ENCODE data around the gene SPEN. TPM values are rescaled to one million over a fixed set of nuclear protein-coding genes. Genes with fewer than 3 reads are reported as not detected.
"Not testable (repeated sequence)": the region's sequence is repeated elsewhere in the genome, so short reads cannot be mapped to it uniquely, and the experiment has no call there.

The SPEN gene, protein sequence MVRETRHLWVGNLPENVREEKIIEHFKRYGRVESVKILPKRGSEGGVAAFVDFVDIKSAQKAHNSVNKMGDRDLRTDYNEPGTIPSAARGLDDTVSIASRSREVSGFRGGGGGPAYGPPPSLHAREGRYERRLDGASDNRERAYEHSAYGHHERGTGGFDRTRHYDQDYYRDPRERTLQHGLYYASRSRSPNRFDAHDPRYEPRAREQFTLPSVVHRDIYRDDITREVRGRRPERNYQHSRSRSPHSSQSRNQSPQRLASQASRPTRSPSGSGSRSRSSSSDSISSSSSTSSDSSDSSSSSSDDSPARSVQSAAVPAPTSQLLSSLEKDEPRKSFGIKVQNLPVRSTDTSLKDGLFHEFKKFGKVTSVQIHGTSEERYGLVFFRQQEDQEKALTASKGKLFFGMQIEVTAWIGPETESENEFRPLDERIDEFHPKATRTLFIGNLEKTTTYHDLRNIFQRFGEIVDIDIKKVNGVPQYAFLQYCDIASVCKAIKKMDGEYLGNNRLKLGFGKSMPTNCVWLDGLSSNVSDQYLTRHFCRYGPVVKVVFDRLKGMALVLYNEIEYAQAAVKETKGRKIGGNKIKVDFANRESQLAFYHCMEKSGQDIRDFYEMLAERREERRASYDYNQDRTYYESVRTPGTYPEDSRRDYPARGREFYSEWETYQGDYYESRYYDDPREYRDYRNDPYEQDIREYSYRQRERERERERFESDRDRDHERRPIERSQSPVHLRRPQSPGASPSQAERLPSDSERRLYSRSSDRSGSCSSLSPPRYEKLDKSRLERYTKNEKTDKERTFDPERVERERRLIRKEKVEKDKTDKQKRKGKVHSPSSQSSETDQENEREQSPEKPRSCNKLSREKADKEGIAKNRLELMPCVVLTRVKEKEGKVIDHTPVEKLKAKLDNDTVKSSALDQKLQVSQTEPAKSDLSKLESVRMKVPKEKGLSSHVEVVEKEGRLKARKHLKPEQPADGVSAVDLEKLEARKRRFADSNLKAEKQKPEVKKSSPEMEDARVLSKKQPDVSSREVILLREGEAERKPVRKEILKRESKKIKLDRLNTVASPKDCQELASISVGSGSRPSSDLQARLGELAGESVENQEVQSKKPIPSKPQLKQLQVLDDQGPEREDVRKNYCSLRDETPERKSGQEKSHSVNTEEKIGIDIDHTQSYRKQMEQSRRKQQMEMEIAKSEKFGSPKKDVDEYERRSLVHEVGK (N-terminal part only)
- polyA plus RNA-seq (2012; ENCODE audit: missing spikeins) = 22.3 TPM

GRCh38 chr1:15847100-15847892 is at the start of gene SPEN:
Gene SPEN, plus strand, starts transcription at chr1:15847707. Its CDS starts 361 bp downstream, at chr1:15848068.
- FAIRE-seq = peak; percentile 96

DNA sequence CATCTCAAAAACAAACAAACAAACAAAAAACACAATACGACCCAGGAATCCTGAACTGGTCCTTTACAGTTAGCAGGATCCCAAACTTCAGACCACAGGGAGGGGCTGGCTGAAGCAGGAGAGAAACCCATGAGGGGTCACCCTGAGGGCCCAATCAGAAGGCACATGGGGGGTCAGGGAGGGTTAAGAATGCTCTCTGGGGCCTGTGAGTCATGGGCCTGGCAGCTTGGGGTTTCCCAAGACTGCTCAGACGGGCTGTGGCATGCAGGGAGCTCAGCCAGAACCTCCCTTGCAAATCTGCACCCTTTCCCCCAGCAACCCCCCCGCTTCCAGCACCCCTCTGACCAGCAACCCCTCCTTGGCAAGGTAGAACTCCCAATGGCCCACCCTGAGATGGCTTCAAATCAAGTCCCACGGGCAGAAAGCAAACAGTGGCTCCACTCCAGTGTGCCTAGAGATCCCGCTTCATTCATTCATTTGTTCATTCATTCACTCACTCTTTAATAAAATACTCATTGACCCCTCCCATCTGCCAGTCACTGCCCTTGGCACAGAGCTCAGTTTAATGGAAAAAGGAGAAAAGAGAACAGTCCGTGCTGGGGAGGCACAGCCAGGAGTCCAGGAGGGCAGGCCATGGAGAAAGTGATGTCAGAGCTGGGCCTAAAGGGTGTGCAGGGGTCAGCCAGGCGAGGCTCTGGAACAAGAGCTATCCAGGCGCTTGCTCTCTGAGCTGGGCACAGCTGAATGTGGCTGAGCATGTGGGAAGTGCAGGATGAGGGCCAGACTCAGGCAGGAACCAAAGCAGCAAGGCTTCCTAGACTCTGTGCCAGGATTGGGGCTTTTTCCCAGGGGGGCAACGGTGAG is 48.3 kb upstream of the SPEN start:
- TF ChIP-seq POLR2A (IDR thresholded peaks at IDR 0.05; ENCODE audit: low read depth, low read length) = no peak
- no peak for TF ChIP-seq POLR2AphosphoS5 (IDR thresholded peaks at IDR 0.05; ENCODE audit: low read depth, low read length)
- TF ChIP-seq TAF1 (IDR thresholded peaks at IDR 0.05; ENCODE audit: borderline replicate concordance, low read depth, low read length) = no peak
- FAIRE-seq = no peak

More at GRCh38 chr1:15847100-15847892, at the start of gene SPEN:
- TF ChIP-seq TAF1 (IDR thresholded peaks at IDR 0.05; ENCODE audit: borderline replicate concordance, low read depth, low read length) (no peak), POLR2A (IDR thresholded peaks at IDR 0.05; ENCODE audit: low read depth, low read length) (peak; percentile 66), POLR2AphosphoS5 (IDR thresholded peaks at IDR 0.05; ENCODE audit: low read depth, low read length) (peak; percentile 51; the same call in 1 of the 2 replicates)
- peak; percentile 75 for DNase-seq (ENCODE audit: insufficient read length)

DNA sequence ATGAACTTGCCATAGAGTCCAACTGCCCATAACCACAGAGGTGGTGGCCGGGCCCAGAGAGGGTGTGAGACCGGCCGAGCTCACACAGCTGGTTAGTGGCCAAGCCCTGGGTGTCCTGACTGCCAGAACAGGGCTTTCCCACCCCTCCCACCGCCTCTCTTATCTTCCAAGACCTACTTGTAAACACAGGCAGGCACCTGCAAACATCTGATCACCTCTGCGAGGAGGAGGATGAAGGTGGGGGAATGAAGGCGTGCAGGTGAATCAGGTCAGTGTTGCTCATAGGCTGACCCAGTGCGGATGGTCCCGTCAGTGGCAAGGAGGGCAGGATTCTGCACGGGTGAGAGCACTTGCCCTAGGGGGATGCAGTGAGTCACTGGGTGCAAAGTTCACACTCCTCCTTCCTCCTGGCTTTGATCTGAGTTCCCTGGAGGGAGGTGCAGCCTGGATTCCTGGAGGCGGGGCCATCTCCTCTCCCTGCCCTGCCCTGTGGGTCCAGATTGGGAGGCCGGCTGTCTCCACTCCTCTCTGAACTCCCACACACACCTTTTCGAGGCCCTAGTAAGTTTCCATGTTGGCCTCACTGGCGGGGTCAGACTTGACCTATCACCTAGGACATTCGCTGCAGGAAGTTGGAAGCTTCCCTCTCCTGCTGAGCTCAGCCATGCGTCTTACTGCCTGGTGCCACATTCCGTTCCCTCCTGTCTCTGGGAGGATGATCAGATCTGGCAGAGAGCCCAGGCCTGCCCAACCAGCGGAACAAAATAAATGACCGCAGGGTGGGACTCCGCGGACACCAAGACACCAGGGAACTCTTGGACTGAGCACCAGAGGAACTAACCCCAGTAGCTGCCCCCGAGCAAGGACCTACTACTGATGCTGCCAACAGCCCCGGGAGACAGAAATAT is 47.3 kb upstream of the SPEN start:
- DNase-seq (ENCODE audit: insufficient read length) (no peak), FAIRE-seq (no peak)
- TF ChIP-seq POLR2A (IDR thresholded peaks at IDR 0.05; ENCODE audit: low read depth, low read length) (no peak), POLR2AphosphoS5 (IDR thresholded peaks at IDR 0.05; ENCODE audit: low read depth, low read length) (no peak), TAF1 (IDR thresholded peaks at IDR 0.05; ENCODE audit: borderline replicate concordance, low read depth, low read length) (no peak)

More for the DNA sequence above, 48.3 kb upstream of the SPEN start:
- DNase-seq (ENCODE audit: insufficient read length) = no peak

DNA sequence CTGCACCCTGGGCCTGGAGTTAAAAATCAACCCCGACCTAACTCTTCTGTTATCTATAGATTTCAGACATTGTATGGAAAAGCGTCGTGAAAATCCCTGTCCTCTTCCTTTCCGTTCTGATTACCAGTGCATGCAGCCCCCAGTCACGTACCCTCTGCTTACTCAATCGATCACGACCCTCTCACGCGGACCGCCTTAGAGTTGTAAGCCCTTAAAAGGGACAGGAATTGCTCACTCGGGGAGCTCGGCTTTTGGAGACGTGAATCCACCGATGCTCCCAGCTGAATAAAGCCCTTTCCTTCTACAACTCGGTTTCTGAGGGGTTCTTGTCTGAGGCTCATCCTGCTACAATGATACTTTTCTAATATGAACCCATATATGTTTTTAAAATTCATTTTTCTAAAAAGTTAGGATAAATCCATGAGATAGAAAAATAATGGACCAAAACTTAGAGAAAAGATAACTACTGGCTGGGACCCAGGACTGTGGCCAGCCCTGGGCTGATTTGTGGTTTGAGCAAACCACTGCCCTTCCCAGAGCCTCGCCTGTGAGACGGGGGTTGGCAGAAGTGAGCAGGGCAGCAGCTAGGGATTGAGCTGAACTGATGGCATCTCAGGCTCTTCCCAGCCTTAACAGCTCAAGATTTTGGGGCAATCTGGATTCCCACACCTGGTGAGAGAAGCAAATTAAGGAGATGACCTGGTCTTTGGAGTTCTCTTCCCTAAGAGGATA is 45.1 kb upstream of the SPEN start:
- TF ChIP-seq TAF1 (IDR thresholded peaks at IDR 0.05; ENCODE audit: borderline replicate concordance, low read depth, low read length) (no peak), POLR2AphosphoS5 (IDR thresholded peaks at IDR 0.05; ENCODE audit: low read depth, low read length) (no peak), POLR2A (IDR thresholded peaks at IDR 0.05; ENCODE audit: low read depth, low read length) (no peak)
- no peak for DNase-seq (ENCODE audit: insufficient read length)
- no peak for FAIRE-seq

DNA sequence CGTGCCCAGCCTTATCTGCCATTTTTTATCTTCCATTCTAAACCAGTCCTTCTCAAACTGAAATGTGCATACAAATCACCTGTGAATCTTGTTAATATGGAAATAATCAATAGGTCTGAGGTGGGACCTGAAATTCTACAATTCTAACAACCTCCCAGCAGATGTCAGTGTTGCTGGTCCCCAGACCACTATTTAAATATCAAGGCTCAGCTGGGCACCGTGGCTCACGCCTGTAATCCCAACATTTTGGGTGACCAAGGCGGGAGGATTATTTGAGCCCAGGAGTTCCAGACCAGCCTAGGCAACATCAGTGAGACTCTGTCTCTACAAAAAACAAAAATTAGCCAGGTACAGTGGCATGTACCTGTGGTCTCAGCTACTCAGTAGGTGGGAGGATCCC is 44.1 kb upstream of the SPEN start:
- FAIRE-seq (peak; percentile 24), DNase-seq (ENCODE audit: insufficient read length) (no peak)
- no peak for TF ChIP-seq TAF1 (IDR thresholded peaks at IDR 0.05; ENCODE audit: borderline replicate concordance, low read depth, low read length)
- TF ChIP-seq POLR2A (IDR thresholded peaks at IDR 0.05; ENCODE audit: low read depth, low read length) = no peak
- TF ChIP-seq POLR2AphosphoS5 (IDR thresholded peaks at IDR 0.05; ENCODE audit: low read depth, low read length) = no peak

GRCh38 chr1:15804060-15804459 is 43.4 kb upstream of the SPEN start:
- TF ChIP-seq POLR2AphosphoS5 (IDR thresholded peaks at IDR 0.05; ENCODE audit: low read depth, low read length) (no peak), POLR2A (IDR thresholded peaks at IDR 0.05; ENCODE audit: low read depth, low read length) (no peak), TAF1 (IDR thresholded peaks at IDR 0.05; ENCODE audit: borderline replicate concordance, low read depth, low read length) (no peak)
- no peak for DNase-seq (ENCODE audit: insufficient read length)
- FAIRE-seq = no peak

- no peak for FAIRE-seq
- no peak for DNase-seq (ENCODE audit: insufficient read length)
- TF ChIP-seq TAF1 (IDR thresholded peaks at IDR 0.05; ENCODE audit: borderline replicate concordance, low read depth, low read length) (no peak), POLR2A (IDR thresholded peaks at IDR 0.05; ENCODE audit: low read depth, low read length) (no peak), POLR2AphosphoS5 (IDR thresholded peaks at IDR 0.05; ENCODE audit: low read depth, low read length) (no peak)
Measured at GRCh38 chr1:15807121-15807520, 40.4 kb upstream of the SPEN start.

GRCh38 chr1:15807549-15807948 is 40.0 kb upstream of the SPEN start, which contains the start of gene UQCRHL:
Gene UQCRHL, minus strand, starts transcription at chr1:15807649. Its CDS starts 0 bp downstream, at chr1:15807649.
- not testable (repeated sequence) for FAIRE-seq; DNase-seq (ENCODE audit: insufficient read length)
